HG03196 (cell line): ENCODE measurements around the gene HOXA2.

Experiments used
- ATAC-seq: cut with Tn5 transposase; IDR thresholded peaks from one replicate; pipeline ENCODE4 v1.9.1; 2021; ENCODE audit not compliant: unreplicated experiment

Gene HOXA2

DNA sequence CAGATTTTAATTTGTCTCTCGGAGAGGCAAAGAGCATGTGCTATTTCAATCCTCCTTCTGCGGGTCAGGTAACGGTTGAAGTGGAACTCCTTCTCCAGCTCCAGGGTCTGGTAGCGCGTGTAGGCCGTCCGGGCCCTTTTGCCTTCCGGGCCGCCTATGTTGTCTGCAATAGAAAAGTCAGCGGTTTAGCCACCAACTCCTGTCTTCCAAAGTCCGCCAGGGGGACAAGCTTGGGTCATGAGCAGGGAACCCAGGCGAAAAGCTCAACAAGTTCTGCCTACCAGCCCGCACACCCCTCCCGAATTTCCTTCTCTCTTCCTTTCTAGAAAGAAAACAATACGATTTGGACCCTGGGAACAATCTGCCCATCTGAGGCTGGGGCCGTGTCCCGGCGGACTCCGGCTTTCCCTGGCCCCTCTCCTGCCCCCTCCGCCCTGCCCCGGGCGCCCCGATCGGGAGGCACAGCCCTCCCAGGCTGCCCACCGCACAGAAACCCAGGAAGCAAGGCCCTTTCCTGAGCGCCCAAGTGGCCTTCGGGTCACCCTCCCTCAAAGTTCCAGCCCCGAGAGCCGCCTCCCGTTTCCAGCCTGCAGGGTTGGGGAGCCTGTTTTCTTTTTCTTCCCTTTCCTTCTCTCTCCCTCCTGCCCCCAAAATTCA is 39.6 kb upstream of the HOXA2 start:
- ATAC-seq: no peak

DNA sequence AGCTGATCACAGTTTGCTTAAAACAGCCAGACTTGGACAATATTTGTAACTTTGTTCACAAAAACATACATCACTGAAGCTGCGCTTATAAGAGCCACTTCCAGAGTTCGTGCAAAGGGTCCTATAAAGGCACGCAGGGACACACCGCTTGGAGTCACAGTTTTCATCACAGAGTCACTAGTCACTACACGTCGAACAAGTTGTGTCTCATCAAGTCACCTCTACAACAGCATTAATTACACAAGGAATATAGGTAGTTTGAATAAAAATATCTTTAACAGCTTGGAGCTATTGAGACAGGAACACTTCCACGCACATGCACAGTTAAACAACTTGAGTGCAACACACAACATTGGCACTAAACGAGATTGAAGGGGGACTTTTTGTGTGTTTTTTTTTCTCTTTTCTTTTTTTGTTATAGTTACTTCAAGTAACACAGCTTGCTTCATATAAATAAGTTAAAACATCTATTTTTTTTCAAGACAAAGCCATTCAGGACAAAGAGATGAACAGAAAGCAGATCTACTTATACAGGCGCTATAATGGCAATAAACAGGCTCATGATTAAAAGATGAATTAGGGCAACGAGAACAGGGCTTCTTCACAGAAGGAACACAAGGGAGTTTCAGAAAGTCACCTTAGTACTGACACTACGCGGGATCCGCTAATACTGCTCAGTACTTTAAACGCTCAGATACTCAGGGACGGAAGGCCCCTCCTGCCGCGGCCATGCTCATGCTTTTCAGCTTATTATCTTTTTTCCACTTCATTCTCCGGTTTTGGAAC is 38.8 kb upstream of the HOXA2 start:
- no peak for ATAC-seq

DNA sequence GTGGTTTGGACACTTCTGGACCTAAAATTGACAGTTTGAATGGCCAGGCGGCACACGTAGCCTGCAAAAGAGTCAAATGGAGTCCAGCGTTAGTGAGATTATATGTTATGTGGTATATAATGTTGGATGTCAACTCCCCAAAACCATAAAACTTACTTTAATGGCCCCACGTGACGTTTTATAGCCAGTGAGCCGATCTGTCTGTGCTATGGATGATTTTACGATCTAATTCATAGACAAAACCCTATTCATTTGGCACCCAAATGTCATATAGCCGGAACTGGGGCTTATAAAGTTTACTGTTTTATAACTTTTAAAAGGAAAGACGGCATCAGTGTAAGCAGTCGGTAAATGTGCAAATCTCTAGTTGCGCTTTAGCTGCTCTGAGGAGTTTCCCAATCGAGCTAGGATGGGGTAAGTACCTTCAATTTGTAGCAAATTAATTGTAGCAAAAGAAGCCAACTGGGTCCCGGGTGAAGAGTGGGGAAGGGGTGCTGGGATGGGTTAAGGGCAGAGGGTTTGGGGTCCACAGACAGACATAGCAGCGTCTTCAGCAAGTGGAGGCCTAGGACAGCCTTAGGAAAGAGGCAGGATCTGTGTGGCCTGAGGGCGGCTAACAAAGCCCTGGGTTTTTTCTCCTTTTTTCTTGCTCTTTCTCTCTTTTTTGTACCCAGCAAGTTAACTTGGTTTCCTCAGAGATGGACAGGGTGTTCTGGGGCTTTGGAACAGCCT is 37.8 kb upstream of the HOXA2 start:
- ATAC-seq: no peak

DNA sequence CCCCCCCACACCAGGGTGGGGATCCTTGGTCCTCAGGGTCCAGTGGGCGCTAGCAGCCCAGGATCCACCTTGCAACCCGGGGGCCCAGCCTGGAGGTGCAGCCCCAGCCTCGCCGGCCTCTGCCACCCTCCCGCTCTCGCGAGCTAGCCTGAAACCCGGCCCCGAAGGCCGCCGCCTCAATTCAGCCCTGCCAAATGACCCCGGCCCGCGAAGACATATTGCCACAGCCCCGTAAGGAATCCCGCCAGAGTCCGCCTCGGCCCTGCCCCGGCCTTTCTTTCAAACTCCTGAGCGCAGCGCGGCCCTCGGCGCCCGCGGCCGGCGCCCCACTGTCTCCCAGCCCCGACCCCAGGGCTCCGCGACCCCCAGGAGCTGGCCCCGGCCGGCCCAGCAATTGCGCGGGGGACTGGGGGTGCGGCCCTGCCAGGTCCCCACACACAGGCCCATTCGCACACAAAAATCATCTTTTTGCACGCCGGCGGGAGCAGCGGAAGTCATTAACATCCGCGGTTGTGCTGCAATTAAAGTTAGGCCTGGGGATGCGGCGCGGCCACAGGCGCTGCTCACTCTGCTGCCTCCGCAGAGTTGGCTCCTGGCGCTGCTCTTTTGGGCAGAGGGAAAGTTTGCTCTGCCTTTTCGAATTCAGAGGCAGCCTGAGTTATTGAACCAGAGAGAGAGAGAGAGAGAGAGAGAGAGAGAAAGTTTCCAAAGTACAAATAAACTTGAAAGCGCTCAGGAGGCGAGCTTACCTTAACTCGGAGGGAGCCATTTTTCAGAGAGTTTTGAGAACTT is 37.0 kb upstream of the HOXA2 start:
- no peak for ATAC-seq

DNA sequence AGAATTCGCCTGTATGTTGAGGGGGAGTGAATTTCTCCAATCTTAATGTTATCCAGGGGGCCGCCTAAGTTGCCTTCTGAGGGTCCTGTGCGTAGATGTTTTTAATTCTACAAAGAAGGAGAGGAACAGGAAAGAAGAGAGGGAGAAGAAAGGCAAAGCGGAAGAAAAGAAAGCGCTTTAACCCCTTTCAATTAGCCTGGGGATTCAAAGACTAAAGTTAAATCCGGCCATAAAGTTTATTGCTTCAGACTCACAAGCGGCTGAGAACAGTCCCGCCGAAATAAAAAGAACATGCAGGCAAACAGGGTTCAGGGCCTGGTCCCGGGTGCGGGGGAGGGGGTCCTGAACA is 36.5 kb upstream of the HOXA2 start:
- no peak for ATAC-seq

DNA sequence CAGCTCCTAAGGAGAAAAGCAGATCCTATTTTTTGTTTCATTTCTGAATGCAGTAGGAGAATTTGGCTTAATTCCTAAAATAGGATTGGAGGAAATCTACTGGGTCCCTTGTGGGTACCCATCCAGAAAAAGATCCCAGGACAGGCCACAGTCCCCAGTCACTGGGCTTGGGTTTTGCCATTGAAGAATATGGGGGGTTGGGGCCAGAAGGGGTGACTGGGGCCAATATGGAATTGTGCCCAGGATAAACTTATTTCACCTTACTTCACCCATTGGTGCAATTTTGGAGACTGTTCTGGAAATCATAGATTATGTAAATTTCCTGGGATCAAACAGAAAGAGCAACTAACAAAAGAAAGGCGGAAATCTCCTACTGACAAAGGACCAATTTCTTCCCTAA is 36.0 kb upstream of the HOXA2 start:
- ATAC-seq: no peak

DNA sequence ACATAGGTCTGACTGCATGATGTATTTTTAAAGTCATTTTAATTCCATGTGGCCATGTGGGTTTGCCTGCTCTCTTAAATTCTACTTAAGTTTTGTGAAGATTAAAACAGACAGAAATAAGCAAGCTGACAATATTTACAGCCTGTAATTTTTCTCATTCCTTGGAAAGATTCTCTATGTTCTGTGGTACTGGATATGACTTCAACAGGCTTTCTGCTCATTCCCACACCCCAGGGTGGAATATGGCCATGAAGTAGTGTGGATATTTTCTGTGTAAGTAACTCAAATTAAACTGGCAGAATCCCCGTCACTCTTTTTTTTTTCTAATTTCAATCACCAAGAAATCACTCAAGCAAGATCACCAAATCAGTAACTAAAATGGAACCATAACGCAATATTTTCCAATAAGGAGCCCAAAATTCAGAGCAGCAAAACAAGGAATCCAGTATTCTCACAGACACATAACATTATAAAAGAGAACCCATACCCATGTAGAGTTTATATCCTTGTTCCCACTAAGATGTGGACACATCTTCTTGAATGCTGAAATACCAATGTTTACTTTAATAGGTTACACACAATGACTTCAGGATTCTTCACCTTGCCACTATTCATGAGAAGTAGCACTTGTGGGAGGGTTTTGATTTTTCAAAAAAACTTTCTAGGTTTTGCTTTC is 35.3 kb upstream of the HOXA2 start:
- ATAC-seq: no peak

DNA sequence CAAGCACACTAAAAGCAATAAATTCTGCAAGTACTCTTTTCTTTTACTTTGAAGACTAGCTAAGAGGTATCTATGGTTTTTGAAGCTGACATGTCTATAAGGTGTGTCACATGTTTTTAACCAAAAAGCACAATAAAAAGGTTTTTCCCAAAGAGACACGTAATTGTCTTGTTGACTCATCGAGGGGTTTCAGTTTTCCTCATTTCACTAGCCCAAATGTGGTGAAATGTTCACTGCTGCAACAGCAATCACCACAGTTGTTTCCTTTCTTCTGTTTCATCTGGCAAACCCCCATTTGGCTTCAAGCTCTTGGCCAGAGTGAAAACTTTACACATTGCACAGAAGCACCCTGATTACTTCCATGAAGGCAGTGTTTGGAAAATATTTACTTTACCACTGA is 31.9 kb upstream of the HOXA2 start:
- no peak for ATAC-seq

DNA sequence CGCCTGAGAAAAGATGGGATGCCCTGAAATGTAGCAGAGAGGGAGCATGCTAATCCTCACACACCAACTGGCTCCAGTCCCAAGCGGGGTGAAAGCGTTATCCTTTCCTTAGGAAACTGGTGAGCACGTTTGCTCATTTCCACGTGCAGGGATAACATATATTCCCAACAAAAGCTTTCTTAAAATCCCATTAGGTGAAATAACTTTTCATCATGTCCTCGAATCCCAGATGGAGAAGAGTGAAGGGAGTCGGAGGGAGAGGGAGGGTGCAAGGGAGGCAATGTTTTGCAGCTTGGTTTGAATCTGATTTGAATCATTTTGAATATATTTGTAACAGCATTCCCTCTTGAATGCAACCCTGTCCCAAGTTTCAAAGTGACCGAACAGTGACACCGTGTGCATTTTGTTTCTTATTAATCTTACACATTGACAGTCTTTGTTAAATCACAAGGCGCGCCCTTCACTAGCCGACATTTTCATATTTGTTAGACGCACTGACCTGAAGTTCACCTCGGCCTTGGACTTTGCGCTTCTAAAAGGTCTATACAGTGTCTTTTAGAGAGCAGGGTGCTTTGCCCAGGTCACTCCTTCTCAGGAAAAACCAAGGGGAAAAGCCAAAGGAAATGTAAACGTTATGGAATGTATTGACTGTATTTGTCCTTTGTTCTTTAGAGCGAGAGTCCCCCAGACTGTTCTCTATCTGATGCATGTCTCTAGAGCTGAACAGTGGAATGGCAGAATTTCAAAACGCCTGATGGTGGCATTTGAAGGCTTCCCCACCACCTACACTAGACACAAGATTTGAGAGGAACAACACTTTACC is 31.1 kb upstream of the HOXA2 start:
- ATAC-seq: no peak

DNA sequence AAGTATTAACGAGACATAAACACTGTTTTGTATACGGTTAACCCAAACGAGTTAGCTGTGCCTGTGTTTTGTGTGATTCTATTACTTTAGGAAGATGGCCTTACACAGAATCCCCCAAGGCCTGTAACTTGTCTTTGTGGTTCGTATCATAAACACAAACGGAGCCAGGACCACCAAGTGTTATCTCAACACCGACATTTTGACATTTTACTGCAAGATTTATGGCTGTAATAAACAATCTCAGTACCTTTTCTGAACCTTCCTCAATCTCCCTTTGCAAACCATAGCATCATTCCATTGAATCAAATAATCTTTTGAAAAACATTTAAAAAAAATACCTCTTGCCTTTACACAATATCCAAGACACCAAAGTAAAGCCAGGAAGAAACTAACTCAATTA is 30.5 kb upstream of the HOXA2 start:
- ATAC-seq: no peak

DNA sequence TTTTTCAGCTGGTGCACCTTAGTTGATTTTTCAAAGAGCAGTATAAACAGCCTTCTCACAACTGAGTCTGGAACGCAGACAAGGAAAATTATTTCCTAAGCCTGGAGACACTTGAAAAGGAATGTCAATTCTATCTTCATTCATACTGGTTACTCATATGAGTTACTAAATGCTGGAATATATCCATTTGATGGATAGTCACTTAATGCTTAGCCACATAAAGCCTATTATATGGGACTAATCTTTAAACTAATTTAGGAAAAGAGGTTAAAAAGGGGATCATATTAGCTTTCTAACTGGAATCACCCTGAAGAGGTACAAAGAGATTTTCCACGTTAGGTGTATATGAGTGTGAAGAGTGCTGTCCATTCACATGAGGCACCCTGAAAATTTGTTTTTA is 29.7 kb upstream of the HOXA2 start:
- ATAC-seq: no peak

DNA sequence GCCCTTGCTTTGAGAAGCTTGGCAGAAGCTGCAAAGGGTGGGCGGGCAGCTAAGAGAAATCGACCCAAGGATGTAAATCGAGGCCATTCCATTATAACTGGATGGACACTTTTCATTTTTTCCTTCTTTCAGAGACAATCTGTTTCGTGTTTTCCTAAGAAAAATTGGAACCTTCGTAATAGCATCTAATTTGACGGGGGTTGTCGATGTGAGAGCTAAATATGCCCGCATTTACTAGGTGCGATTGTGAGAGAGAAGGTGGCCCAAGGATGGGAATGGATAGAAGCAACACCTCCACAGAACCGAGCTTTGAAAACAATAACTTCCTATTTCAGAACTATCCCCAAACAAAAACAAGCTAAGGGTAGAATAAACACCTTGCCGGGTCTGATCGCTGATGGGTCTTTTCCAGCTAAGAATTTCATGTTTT is 28.9 kb upstream of the HOXA2 start:
- ATAC-seq: no peak

DNA sequence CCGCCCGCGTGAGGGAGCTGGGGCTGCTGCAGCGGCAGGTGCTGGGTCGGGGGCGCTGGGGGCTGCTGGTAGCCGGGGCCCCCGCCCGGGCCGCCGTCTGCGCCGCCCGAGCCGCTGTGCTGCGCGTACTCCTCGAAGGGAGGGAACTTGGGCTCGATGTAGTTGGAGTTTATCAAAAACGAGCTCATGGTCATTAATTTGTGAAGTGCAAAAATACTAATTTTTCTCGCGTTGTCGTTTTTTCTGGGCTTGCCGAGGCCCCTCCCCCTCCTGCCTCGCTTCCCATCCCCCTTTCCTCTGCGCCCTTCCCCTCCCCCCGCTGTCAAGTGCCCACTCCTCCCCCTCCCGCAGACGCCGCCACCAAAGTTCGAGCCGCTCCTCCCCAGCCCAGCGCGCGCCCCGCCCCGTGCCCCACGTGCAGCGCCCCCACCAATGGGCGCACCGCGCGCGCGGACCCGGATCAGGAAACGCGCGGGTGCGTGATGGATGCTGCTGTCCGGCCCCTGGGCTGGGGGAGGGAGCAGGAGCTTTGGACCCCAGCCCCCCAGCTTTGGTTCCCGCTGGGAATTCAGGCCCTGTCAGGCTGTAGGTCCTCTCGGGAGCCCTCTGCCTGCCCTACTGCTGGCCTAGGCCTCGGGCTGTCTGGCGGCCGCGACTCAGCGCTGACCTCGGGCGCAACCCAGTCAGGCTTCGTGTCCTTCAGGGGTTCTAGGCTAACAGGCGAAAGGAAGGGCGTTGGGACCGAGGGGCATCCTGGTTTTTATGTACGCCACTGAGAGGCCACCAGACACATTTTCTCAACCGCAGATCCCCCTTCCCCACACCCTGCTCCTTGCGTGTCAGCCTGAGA is 28.3 kb upstream of the HOXA2 start, which contains the start of gene HOXA4:
HOXA4 (minus strand) TSS at position 218 of the 850 bp plus-strand sequence; CDS start at position 194, 24 bp downstream.
- ATAC-seq: no peak

DNA sequence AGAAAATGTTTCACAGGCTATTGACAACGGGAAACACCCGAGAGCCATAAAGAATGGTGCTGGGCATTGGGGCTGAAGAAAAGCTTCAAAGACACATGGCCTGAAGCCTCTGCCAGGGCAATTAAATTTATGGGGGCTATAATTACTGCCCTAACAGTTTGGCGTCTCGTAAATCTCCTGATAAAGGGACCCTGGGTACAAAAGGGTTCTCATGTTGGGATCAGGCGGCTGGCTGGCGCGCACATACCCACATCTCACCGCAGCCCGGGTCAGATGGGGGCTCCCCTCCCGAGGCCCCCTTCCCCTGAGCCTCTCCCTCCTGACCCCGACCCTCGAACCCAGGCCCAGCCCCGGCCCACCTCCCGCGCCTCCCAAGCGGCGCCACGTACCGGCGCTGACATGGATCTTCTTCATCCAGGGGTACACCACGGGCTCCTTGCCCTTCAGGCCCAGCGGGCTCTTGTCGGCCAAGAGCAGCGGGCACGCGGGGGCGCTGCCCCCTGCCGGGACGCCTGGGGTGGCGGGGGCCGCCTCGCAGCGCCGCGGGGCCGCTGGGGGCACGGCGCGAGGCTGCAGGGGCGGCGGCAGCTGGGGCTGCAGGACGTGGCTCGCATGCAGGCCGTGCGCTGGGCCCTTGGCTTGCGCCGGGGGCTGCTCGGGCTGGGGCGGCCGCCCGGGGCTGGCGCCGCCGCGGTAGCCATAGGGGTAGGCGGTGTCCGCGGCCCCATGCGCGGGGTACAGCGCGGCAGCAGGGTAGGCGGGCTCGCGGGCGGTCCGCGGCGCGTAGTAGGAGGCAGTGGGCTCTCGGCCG is 27.5 kb upstream of the HOXA2 start:
- ATAC-seq: no peak

DNA sequence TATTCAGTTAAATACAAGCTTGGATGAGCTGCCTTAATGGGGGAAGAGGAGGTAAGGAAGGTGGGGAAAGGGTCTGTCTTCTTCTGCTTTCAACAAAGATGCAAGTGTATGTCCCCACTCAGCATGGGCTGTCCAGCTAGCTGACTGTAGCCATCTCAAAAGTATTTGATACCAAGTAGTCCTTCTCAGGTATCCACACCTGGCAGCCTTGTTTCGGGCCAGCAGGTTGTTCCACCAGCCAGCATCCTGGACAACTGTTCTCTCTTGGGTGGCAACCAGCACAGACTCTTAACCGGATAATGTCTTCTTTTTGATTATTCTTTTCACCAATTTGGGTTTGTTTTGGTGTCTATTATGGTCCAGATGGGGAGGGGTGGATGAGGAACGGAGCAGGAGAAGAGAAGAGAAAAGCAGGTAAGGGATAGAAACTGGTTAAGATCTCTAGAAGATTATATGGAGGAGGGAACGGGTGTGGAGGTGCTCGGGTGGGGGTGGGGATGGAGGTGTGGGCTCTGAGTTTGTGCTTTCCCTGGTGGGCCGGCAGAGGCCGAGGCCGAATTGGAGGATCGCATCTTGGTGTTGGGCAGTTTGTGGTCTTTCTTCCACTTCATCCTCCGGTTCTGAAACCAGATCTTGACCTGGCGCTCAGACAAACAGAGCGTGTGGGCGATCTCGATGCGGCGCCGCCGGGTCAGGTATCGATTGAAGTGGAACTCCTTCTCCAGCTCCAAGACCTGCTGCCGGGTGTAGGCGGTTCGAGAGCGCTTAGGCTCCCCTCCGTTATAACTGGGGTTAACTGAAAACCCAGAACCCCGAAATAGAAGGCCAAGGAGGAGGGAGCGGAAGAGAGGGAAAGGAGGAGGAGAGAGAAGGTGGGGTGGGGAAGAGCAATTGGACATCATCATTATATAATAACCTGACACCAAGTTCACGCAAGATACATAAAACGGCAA is 26.6 kb upstream of the HOXA2 start:
- no peak for ATAC-seq

DNA sequence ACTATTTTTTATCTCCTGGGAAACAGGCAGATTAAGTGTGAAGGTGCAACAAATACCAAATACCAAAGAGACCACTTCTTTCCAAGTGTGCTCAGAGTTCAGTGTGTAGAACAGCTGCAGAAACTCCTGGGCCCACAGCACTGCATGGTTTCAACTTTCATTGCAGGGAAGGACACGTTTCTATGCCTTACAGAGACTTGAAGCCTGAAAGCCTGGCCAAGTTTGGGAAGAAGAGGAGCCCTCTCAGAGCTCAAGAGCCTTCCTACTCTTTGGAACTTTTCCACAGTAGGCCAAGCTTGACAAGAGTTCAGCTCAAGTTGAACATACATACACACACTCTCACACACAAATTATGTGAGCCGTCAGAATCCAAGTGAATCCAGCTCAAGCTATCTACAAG is 25.6 kb upstream of the HOXA2 start:
- no peak for ATAC-seq
